H1 (cell line): Measurements from ENCODE around the gene PDHX. TPM values are rescaled to one million over a fixed set of nuclear protein-coding genes. Genes with fewer than 3 reads are reported as not detected.

Source experiments
- CTCF ChIA-PET: fragments of 300-600 bp; sonication (Branson Sonifier 250); formaldehyde crosslinking; loops from one replicate; lab custom pipeline; 2021; ENCODE audit not compliant: partially characterized antibody; lab: Charles Lee
- POLR2A ChIA-PET: fragments of 300-600 bp; sonication (Branson Sonifier 250); formaldehyde crosslinking; loops from one replicate; lab custom pipeline; 2021; ENCODE audit warnings: inconsistent platforms; ENCODE audit not compliant: partially characterized antibody; lab: Charles Lee
- DNase-seq, 2 experiments: peaks; one replicate each; pipeline versions ENCODE4 v3.0.0 to v3.0.0-alpha.2; 2010 to 2022; ENCODE audit warnings: low spot score in 2 of 2, low read depth in 1 of 2, mixed read lengths in 1 of 2
- FAIRE-seq: peaks from 2 replicates; lab custom pipeline; 2011; peaks lifted over from hg19 to GRCh38; lab: Jason Lieb, UNC
- H2AFZ ChIP-seq: 2 replicates; pipeline ENCODE4 v1.8.1; 2012; ENCODE audit warnings: low read length, inconsistent platforms
- H2AK5ac ChIP-seq: 2 replicates; pipeline ENCODE4 v1.6.1; 2013; ENCODE audit warnings: low read depth, low read length
- H2BK120ac ChIP-seq: replicated peaks from 2 replicates; pipeline ENCODE3; 2013; ENCODE audit warnings: low read depth, low read length, inconsistent platforms
- H2BK12ac ChIP-seq: 2 replicates; pipeline ENCODE4 v1.6.1; 2013; ENCODE audit warnings: low read depth, low read length
- H2BK15ac ChIP-seq: 2 replicates; pipeline ENCODE4 v1.6.1; 2013; ENCODE audit warnings: low read length
- H2BK20ac ChIP-seq: 2 replicates; pipeline ENCODE4 v1.6.1; 2013; ENCODE audit warnings: low read length
- H2BK5ac ChIP-seq: 2 replicates; pipeline ENCODE4 v1.6.1; 2013; ENCODE audit warnings: low read depth, low read length
- H3K14ac ChIP-seq: 2 replicates; pipeline ENCODE4 v1.6.1; 2013; ENCODE audit warnings: inconsistent platforms; ENCODE audit not compliant: insufficient read length
- H3K18ac ChIP-seq: 2 replicates; pipeline ENCODE4 v1.6.1; 2013; ENCODE audit warnings: low read length; ENCODE audit errors: extremely low read depth
- H3K23ac ChIP-seq: 2 replicates; pipeline ENCODE4 v1.6.1; 2013; ENCODE audit warnings: inconsistent platforms; ENCODE audit not compliant: insufficient read length
- H3K23me2 ChIP-seq: 2 replicates; pipeline ENCODE4 v1.6.1; 2013; ENCODE audit warnings: low read depth, low read length
- H3K27ac ChIP-seq: 2 replicates; pipeline ENCODE4 v1.6.1; 2011; ENCODE audit warnings: low read depth, low read length, inconsistent platforms
- H3K27me3 ChIP-seq, 4 experiments: replicated peaks in 1 of 4; 1 replicate in 1 of 4; 2 replicates in 3 of 4; pipeline versions ENCODE4 v1.6.1 to v1.8.1; 2011 to 2013; ENCODE audit warnings: low read length in 3 of 4, mild to moderate bottlenecking in 3 of 4, inconsistent platforms in 2 of 4, mixed read lengths in 2 of 4, moderate library complexity in 1 of 4; ENCODE audit not compliant: control insufficient read depth in 3 of 4, insufficient read depth in 3 of 4; ENCODE audit errors: extremely low read depth in 1 of 4
- H3K36me3 ChIP-seq, 4 experiments: 2 replicates each; pipeline versions ENCODE4 v1.6.1 to v1.8.1; 2011 to 2013; ENCODE audit warnings: mild to moderate bottlenecking in 4 of 4, low read length in 3 of 4, moderate library complexity in 2 of 4, control low read depth in 1 of 4, inconsistent platforms in 1 of 4; ENCODE audit not compliant: insufficient read depth in 4 of 4, control insufficient read depth in 2 of 4
- H3K4ac ChIP-seq: replicated peaks from 2 replicates; pipeline ENCODE3; 2013; ENCODE audit warnings: low read length, low read depth, mixed read lengths, inconsistent platforms; ENCODE audit not compliant: insufficient read length
- H3K4me1 ChIP-seq, 4 experiments: replicated peaks in 1 of 4; 1 replicate in 1 of 4; 2 replicates in 3 of 4; pipeline versions ENCODE4 v1.6.1 to v1.8.1; 2011 to 2013; ENCODE audit warnings: low read length in 3 of 4, inconsistent platforms in 2 of 4, mixed read lengths in 1 of 4; ENCODE audit not compliant: insufficient read depth in 4 of 4, control insufficient read depth in 3 of 4
- H3K4me2 ChIP-seq, 2 experiments: 2 replicates each; pipeline versions ENCODE4 v1.6.1 to v1.8.1; 2011 to 2013; ENCODE audit warnings: low read depth in 2 of 2, low read length in 2 of 2, control low read depth in 1 of 2, inconsistent platforms in 1 of 2, mild to moderate bottlenecking in 1 of 2; ENCODE audit not compliant: insufficient read depth in 1 of 2
- H3K4me3 ChIP-seq, 4 experiments: fragments of 200-600, 300-600 bp in 1 of 4; sonication (generic), shearing (Covaris generic), sonication (Bioruptor Twin) in 1 of 4; 2 replicates each; pipeline versions ENCODE4 v1.5.1 to v1.8.1; 2011 to 2016; ENCODE audit warnings: low read length in 4 of 4, low read depth in 3 of 4, control low read depth in 2 of 4, inconsistent platforms in 2 of 4, mild to moderate bottlenecking in 2 of 4, mixed read lengths in 1 of 4, moderate library complexity in 1 of 4; ENCODE audit not compliant: insufficient read depth in 2 of 4; ENCODE audit errors: extremely low read depth in 1 of 4
- H3K56ac ChIP-seq: replicated peaks from 2 replicates; pipeline ENCODE3; 2013; ENCODE audit warnings: low read depth, mild to moderate bottlenecking, mixed read lengths, low read length, inconsistent platforms; ENCODE audit not compliant: insufficient read length
- H3K79me1 ChIP-seq: 2 replicates; pipeline ENCODE4 v1.6.1; 2013; ENCODE audit warnings: low read depth, low read length, control low read depth
- H3K79me2 ChIP-seq, 2 experiments: 2 replicates each; pipeline versions ENCODE4 v1.6.1 to v1.8.1; 2012 to 2013; ENCODE audit warnings: low read length in 2 of 2, mild to moderate bottlenecking in 2 of 2, inconsistent platforms in 1 of 2; ENCODE audit not compliant: insufficient read depth in 2 of 2, control insufficient read depth in 1 of 2
- H3K9ac ChIP-seq, 4 experiments: replicated peaks in 1 of 4; 1 replicate in 1 of 4; 2 replicates in 3 of 4; pipeline versions ENCODE4 v1.6.1 to v1.8.1; 2011 to 2013; ENCODE audit warnings: low read depth in 3 of 4, low read length in 3 of 4, control low read depth in 2 of 4, mild to moderate bottlenecking in 2 of 4, moderate library complexity in 2 of 4, inconsistent platforms in 1 of 4; ENCODE audit errors: extremely low read depth in 1 of 4
- H3K9me3 ChIP-seq, 2 experiments: 2 replicates each; pipeline versions ENCODE4 v1.6.1 to v1.8.1; 2012 to 2013; ENCODE audit warnings: mild to moderate bottlenecking in 2 of 2, moderate library complexity in 2 of 2, control low read depth in 1 of 2, inconsistent platforms in 1 of 2, low read depth in 1 of 2, low read length in 1 of 2, mixed read lengths in 1 of 2; ENCODE audit not compliant: insufficient read depth in 2 of 2
- H4K20me1 ChIP-seq, 2 experiments: replicated peaks in 1 of 2; 2 replicates each; pipeline versions ENCODE3 to v1.8.1; 2011 to 2013; ENCODE audit warnings: inconsistent platforms in 2 of 2, low read length in 2 of 2, mild to moderate bottlenecking in 1 of 2; ENCODE audit not compliant: insufficient read depth in 2 of 2, control insufficient read depth in 1 of 2
- H4K5ac ChIP-seq: 2 replicates; pipeline ENCODE4 v1.6.1; 2013; ENCODE audit warnings: low read length, low read depth, mixed read lengths, inconsistent platforms; ENCODE audit not compliant: insufficient read length
- H4K8ac ChIP-seq: 2 replicates; pipeline ENCODE4 v1.8.0; 2013; ENCODE audit warnings: mild to moderate bottlenecking, moderate library complexity, low read length, inconsistent platforms; ENCODE audit not compliant: insufficient read depth; ENCODE audit errors: extremely low read depth
- H4K91ac ChIP-seq: replicated peaks from 2 replicates; pipeline ENCODE3; 2013; ENCODE audit warnings: low read length, mixed read lengths, inconsistent platforms; ENCODE audit not compliant: insufficient read length
- CHD2 ChIP-seq: IDR thresholded peaks from 2 replicates; pipeline ENCODE4 v1.6.1; 2012; ENCODE audit warnings: low read length, improper control_type of control experiment
- E2F6 ChIP-seq: IDR thresholded peaks from 2 replicates; pipeline ENCODE4 v1.6.1; 2012; ENCODE audit warnings: inconsistent platforms
- EGR1 ChIP-seq: IDR thresholded peaks from 2 replicates; pipeline ENCODE4 v1.6.1; 2011; ENCODE audit warnings: low read depth, low read length, borderline replicate concordance
- GTF2F1 ChIP-seq: IDR thresholded peaks from 2 replicates; pipeline ENCODE4 v1.6.1; 2012; ENCODE audit warnings: low read depth, low read length, improper control_type of control experiment, borderline replicate concordance
- KDM4A ChIP-seq: IDR thresholded peaks from one replicate; pipeline ENCODE4 v1.7.1; 2012; ENCODE audit warnings: low read depth, mild to moderate bottlenecking, moderate library complexity, low read length, inconsistent platforms; ENCODE audit not compliant: severe bottlenecking
- NANOG ChIP-seq: IDR thresholded peaks from 2 replicates; pipeline ENCODE4 v1.6.1; 2011; ENCODE audit warnings: low read length, low read depth, mild to moderate bottlenecking, inconsistent platforms; ENCODE audit not compliant: insufficient read depth, poor library complexity, severe bottlenecking
- POLR2AphosphoS5 ChIP-seq: IDR thresholded peaks from 2 replicates; pipeline ENCODE4 v1.6.1; 2011; ENCODE audit warnings: low read depth, low read length
- RBBP5 ChIP-seq: IDR thresholded peaks from 2 replicates; pipeline ENCODE4 v1.7.1; 2012; ENCODE audit warnings: low read depth, mild to moderate bottlenecking, inconsistent platforms, low read length, moderate library complexity, borderline replicate concordance
- SIRT6 ChIP-seq: IDR thresholded peaks from one replicate; pipeline ENCODE4 v1.7.1; 2012; ENCODE audit warnings: low read length, inconsistent platforms
- SRF ChIP-seq: IDR thresholded peaks from 2 replicates; pipeline ENCODE4 v1.6.1; 2011; ENCODE audit warnings: mild to moderate bottlenecking, low read depth, low read length, moderate library complexity
- USF2 ChIP-seq: IDR thresholded peaks from 2 replicates; pipeline ENCODE4 v1.6.1; 2011; ENCODE audit warnings: low read length, improper control_type of control experiment
- YY1 ChIP-seq: IDR thresholded peaks from 2 replicates; pipeline ENCODE4 v1.6.1; 2011; ENCODE audit warnings: low read depth, mild to moderate bottlenecking, low read length
- WGBS, 2 experiments: shearing (Covaris generic) in 1 of 2; methylation state at CpG; one replicate each; pipeline versions ENCODE4 v1.1.6 to v1.1.7; 2013 to 2015; ENCODE audit warnings: low lambda C conversion rate in 2 of 2, mixed read lengths in 2 of 2, inconsistent platforms in 1 of 2, low coverage in 1 of 2, missing lambda C conversion rate in 1 of 2; ENCODE audit not compliant: insufficient replicate concordance in 2 of 2, insufficient coverage in 1 of 2, insufficient read length in 1 of 2; ENCODE audit errors: extremely low coverage in 1 of 2, missing lambda C conversion rate in 1 of 2; 5-methylcytosine and 5-hydroxymethylcytosine counted together
- polyA plus RNA-seq, 7 experiments: library from polyadenylated mRNA; depleted of rRNA in 3 of 7; stranded (reverse) in 5 of 7; unstranded in 2 of 7; fragments of >200 nt in 5 of 7; fragments of 200-250 nt in 2 of 7; gene quantifications; 1 replicate in 5 of 7; 2 replicates in 1 of 7; 4 replicates in 1 of 7; pipeline versions ENCODE4 v1.2.1 to v1.2.3, GENCODE V29; 2011 to 2013; ENCODE audit warnings: missing spikeins in 2 of 7, mixed read lengths in 2 of 7
- total RNA-seq: library from RNA; stranded (reverse); fragmentation: NEBNext Ultra II Directional; extraction: Animal tissue kit (Norgen Biotek cat#: 25700); gene quantifications from 2 replicates; pipeline ENCODE4 v1.2.1, GENCODE V29; 2021

The PDHX gene
- total and polyA plus RNA-seq, 2 of the 8 experiments (the other 6 are each of a cell fraction or from before 2014, with no cell fraction given), result 12.4 to 51.9 TPM

- ChIA-PET POLR2A (interaction anchor here (1.3 kb wide), 1 partner anchor 12 kb away, joined by 3 read pairs; no protein-coding TSS in a partner anchor), CTCF (interaction anchor here (0.6 to 2.1 kb wide), 10 partner anchors 13 to 382 kb away, joined by 3 to 9 read pairs (median 4); no protein-coding TSS in a partner anchor)
- no peaks in the 10 kb centered on the region for H3K79me2 ChIP-seq
- no peak overlapping the region for H2AK5ac ChIP-seq
- no peak overlapping the region for H2BK15ac ChIP-seq
- no peak overlapping the region for H4K5ac ChIP-seq
- no peak overlapping the region for H2BK12ac ChIP-seq
- no peaks in the 10 kb centered on the region for H3K23me2 ChIP-seq
- H3K4ac ChIP-seq, result no peak overlapping the region
- H2AFZ ChIP-seq, result no peak overlapping the region
- DNase-seq (no peak), FAIRE-seq (no peak)
- H4K91ac ChIP-seq, result no peak overlapping the region
- no peak overlapping the region for H3K18ac ChIP-seq
- peaks cover 0 to 2% (median 0%) of the 10 kb centered on the region in 4 experiments; a peak in 1 of 7 replicates for H3K27me3 ChIP-seq
- no peak overlapping the region for H2BK120ac ChIP-seq
- no peak overlapping the region for H3K4me3 ChIP-seq
- H3K79me1 ChIP-seq, result no peaks in the 10 kb centered on the region
- H3K9me3 ChIP-seq, result no peaks in the 10 kb centered on the region
- no peaks in the 10 kb centered on the region for H4K20me1 ChIP-seq
- H2BK20ac ChIP-seq, result no peak overlapping the region
- no peak for TF ChIP-seq RBBP5
- TF ChIP-seq E2F6, result no peak
- TF ChIP-seq KDM4A, result no peak
- no peak for TF ChIP-seq EGR1
- TF ChIP-seq NANOG, result no peak
- no peak for TF ChIP-seq POLR2AphosphoS5
- TF ChIP-seq SRF, result no peak
- no peak for TF ChIP-seq YY1
- TF ChIP-seq USF2, result no peak
- TF ChIP-seq CHD2, result no peak
- no peak for TF ChIP-seq SIRT6
- TF ChIP-seq GTF2F1, result no peak
- H2BK5ac ChIP-seq, result no peak overlapping the region
- H3K4me2 ChIP-seq, result no peak overlapping the region
- no peak overlapping the region for H3K56ac ChIP-seq
- H3K9ac ChIP-seq, result no peak overlapping the region
- H3K27ac ChIP-seq, result no peak overlapping the region
- H4K8ac ChIP-seq, result no peak overlapping the region
- H3K14ac ChIP-seq, result no peak overlapping the region
- H3K23ac ChIP-seq, result no peak overlapping the region
- 59% methylated on average over 3 of the region's 3 CpGs; no CpG with 5 or more reads in 1 of the 2 experiments for WGBS, 2 experiments
- no peaks in the 10 kb centered on the region for H3K36me3 ChIP-seq
- no peaks in the 10 kb centered on the region; a peak in 2 of 7 replicates for H3K4me1 ChIP-seq
Measured at GRCh38 chr11:35009944-35010342, 93.5 kb downstream of the PDHX start.
